ENCODE results near the gene PISD.

DNA sequence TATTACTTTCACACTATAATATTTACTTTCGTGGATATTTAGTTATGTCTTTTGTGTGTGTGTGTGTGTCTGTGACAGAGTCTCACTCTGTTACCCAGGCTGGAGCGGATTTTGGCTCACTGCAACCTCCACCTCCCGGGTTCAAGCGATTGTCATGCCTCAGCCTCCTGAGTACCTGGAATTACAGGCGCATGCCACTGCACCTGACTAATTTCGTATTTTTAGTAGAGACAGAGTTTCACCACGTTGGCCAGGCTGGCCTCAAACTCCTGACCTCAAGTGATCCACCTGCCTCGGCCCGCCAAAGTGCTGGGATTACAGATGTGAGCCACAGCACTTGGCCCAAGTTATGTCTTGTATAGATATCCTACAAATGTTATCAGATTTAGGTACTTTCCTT, 9.9 kb downstream of the PISD start:
- TF ChIP-seq NRF1 (IDR thresholded peaks at IDR 0.05; ENCODE audit: low read depth, low read length) (no peak), POLR2A (IDR thresholded peaks at IDR 0.05; ENCODE audit: control extremely low read depth in 1 of 2, low read depth in 2 of 2, low read length in 2 of 2) (no peak), EZH2 (IDR thresholded peaks at IDR 0.05; ENCODE audit: low read depth, low read length, severe bottlenecking) (no peak), YY1 (IDR thresholded peaks at IDR 0.05; ENCODE audit: low read depth, low read length) (no peak), MAFK (IDR thresholded peaks at IDR 0.05; ENCODE audit: low read depth, low read length) (no peak), POLR2AphosphoS5 (IDR thresholded peaks at IDR 0.05; ENCODE audit: low read depth, low read length) (no peak)
- TF ChIP-seq, protein P1, sequence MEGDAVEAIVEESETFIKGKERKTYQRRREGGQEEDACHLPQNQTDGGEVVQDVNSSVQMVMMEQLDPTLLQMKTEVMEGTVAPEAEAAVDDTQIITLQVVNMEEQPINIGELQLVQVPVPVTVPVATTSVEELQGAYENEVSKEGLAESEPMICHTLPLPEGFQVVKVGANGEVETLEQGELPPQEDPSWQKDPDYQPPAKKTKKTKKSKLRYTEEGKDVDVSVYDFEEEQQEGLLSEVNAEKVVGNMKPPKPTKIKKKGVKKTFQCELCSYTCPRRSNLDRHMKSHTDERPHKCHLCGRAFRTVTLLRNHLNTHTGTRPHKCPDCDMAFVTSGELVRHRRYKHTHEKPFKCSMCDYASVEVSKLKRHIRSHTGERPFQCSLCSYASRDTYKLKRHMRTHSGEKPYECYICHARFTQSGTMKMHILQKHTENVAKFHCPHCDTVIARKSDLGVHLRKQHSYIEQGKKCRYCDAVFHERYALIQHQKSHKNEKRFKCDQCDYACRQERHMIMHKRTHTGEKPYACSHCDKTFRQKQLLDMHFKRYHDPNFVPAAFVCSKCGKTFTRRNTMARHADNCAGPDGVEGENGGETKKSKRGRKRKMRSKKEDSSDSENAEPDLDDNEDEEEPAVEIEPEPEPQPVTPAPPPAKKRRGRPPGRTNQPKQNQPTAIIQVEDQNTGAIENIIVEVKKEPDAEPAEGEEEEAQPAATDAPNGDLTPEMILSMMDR (IDR thresholded peaks at IDR 0.05; ENCODE audit: control extremely low read depth in 1 of 3, insufficient read depth in 1 of 3, low read depth in 1 of 3, low read length in 3 of 3), result no peak
- TF ChIP-seq, protein P2, sequence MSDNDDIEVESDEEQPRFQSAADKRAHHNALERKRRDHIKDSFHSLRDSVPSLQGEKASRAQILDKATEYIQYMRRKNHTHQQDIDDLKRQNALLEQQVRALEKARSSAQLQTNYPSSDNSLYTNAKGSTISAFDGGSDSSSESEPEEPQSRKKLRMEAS (IDR thresholded peaks at IDR 0.05), result no peak

Measured in H1 (cell line).